PC-3 (cell line): ENCODE results near the gene SLC31A2. TPM values are rescaled to one million over a fixed set of nuclear protein-coding genes. Genes with fewer than 3 reads are reported as not detected.
"Not testable (repeated sequence)": the region's sequence is repeated elsewhere in the genome, so short reads cannot be mapped to it uniquely, and the experiment has no call there.

Source experiments
- ATAC-seq: fragments of 200-7000 bp; cut with Tn5 transposase; 2 replicates; pipeline ENCODE4 v1.9.1; 2020; ENCODE audit warnings: mild to moderate bottlenecking, moderate library complexity
- BruUV-seq: library from RNA; stranded (reverse); fragments of 400-500 nt; replicated peaks from 2 replicates; lab custom pipeline; 2021; lab: Mats Ljungman, UMichigan
- CTCF ChIA-PET: fragments of 300-600 bp; sonication (Branson Sonifier 250); formaldehyde crosslinking; loops from one replicate; lab custom pipeline; 2022; ENCODE audit warnings: antibody characterized with exemption; lab: Charles Lee
- POLR2A ChIA-PET: fragments of 300-600 bp; sonication (Branson Sonifier 250); formaldehyde crosslinking; loops from one replicate; lab custom pipeline; 2022; ENCODE audit warnings: antibody characterized with exemption; ENCODE audit not compliant: unreplicated experiment; lab: Charles Lee
- DNase-seq: peaks from one replicate; pipeline ENCODE4 v3.0.0-alpha.2; 2015
- H2AFZ ChIP-seq: fragments of 300-600 bp; sonication (generic); 2 replicates; pipeline ENCODE4 v1.6.0; 2016; ENCODE audit warnings: antibody characterized with exemption, low read length
- H3F3A ChIP-seq: fragments of 300-600 bp; sonication (generic); one replicate; pipeline ENCODE4 v1.6.0; 2017; ENCODE audit warnings: antibody characterized with exemption, low read length, control low read depth, mild to moderate bottlenecking; ENCODE audit not compliant: unreplicated experiment
- H3K27ac ChIP-seq: fragments of 300-600 bp; sonication (generic); 2 replicates; pipeline ENCODE4 v1.5.1; 2016; ENCODE audit warnings: mild to moderate bottlenecking, low read length
- H3K27me3 ChIP-seq: fragments of 300-600 bp; sonication (generic); 2 replicates; pipeline ENCODE4 v1.6.1; 2016; ENCODE audit warnings: low read length, mixed read lengths
- H3K36me3 ChIP-seq: fragments of 300-600 bp; sonication (generic); 2 replicates; pipeline ENCODE4 v1.6.1; 2016; ENCODE audit warnings: low read depth, mixed run types, low read length, mixed read lengths
- H3K4me1 ChIP-seq: fragments of 300-600 bp; sonication (generic); 2 replicates; pipeline ENCODE4 v1.5.1; 2016; ENCODE audit warnings: low read length; ENCODE audit not compliant: insufficient read depth
- H3K4me2 ChIP-seq: fragments of 300-600 bp; sonication (generic); 2 replicates; pipeline ENCODE4 v1.6.0; 2016; ENCODE audit warnings: low read length
- H3K4me3 ChIP-seq: fragments of 300-600 bp; sonication (generic); 2 replicates; pipeline ENCODE4 v1.5.1; 2016; ENCODE audit warnings: mild to moderate bottlenecking, low read length, mixed read lengths
- H3K79me2 ChIP-seq: fragments of 300-600 bp; sonication (generic); 2 replicates; pipeline ENCODE4 v1.6.1; 2017; ENCODE audit warnings: low read length, mixed read lengths
- H3K9ac ChIP-seq: fragments of 300-600 bp; sonication (generic); 2 replicates; pipeline ENCODE4 v1.6.0; 2016; ENCODE audit warnings: mild to moderate bottlenecking, low read length
- H3K9me2 ChIP-seq: fragments of 300-600 bp; sonication (generic); replicated peaks from 2 replicates; pipeline ENCODE4 v1.6.1; 2016; ENCODE audit warnings: mixed run types, low read length, mixed read lengths
- H3K9me3 ChIP-seq: fragments of 300-600 bp; sonication (generic); 2 replicates; pipeline ENCODE4 v1.6.1; 2016; ENCODE audit warnings: low read length, mixed read lengths
- H4K20me1 ChIP-seq: fragments of 300-600 bp; sonication (generic); 2 replicates; pipeline ENCODE4 v1.6.1; 2016; ENCODE audit warnings: low read length, mixed read lengths
- EZH2 ChIP-seq: fragments of 300-600 bp; sonication (generic); IDR thresholded peaks from one replicate; pipeline ENCODE4 v1.6.1; 2017; ENCODE audit warnings: antibody characterized with exemption, mild to moderate bottlenecking, low read length; ENCODE audit not compliant: unreplicated experiment
- EZH2phosphoT487 ChIP-seq: fragments of 300-600 bp; sonication (generic); IDR thresholded peaks from 2 replicates; pipeline ENCODE4 v1.6.1; 2018; ENCODE audit warnings: mild to moderate bottlenecking, antibody characterized with exemption, low read length, borderline replicate concordance
- intact Hi-C: fragments of 100-400 bp; cut with micrococcal nuclease; formaldehyde crosslinking; loops from 2 replicates; pipeline ENCODE4 v1.9.0; 2023
- total RNA-seq: library from RNA; depleted of rRNA; stranded (reverse); fragments of >200 nt; gene quantifications from 2 replicates; pipeline ENCODE4 v1.2.3, GENCODE V29; 2014
- TF ChIP-seq, protein P1 (sequence below): fragments of 300-600 bp; sonication (generic); conservative IDR thresholded peaks from 2 replicates; pipeline ENCODE4 v1.5.1; 2017; ENCODE audit warnings: antibody characterized with exemption, low read depth, mild to moderate bottlenecking, low read length

SLC31A2 gene
- total RNA-seq, 1 experiment from 2014 or later: 3.6 TPM

DNA sequence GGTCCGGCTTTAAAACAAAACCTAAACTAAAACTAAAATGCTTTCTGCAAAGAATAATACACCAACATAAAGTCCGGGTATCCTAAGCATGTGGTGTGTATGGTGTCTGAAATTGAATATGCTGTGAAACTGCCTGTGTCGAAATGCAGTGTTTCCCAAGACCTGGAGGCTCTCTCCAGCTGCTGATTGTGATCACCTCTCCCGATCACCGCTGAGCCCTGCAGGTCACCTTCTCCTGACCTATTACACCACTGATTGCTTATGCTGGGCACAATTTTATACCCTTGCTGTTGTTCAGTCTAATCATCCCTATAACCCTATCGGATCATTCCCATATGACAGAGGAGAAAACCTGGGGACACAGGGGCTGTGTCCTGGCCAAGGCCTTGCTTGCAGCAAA, 32.0 kb upstream of the SLC31A2 start:
- H2AFZ ChIP-seq, H3K9me3 ChIP-seq, intact Hi-C loops, H3K27ac ChIP-seq, H4K20me1 ChIP-seq, H3K79me2 ChIP-seq, H3K4me1 ChIP-seq, H3K27me3 ChIP-seq, H3K36me3 ChIP-seq, H3K4me3 ChIP-seq, H3K9me2 ChIP-seq, ATAC-seq, BruUV-seq, H3F3A ChIP-seq, H3K9ac ChIP-seq, CTCF ChIA-PET, DNase-seq, H3K4me2 ChIP-seq, POLR2A ChIA-PET: not testable (repeated sequence)

GRCh38 chr9:113125386-113126035, 25.3 kb upstream of the SLC31A2 start:
- ChIA-PET POLR2A (no interaction called here), CTCF (no interaction called here)
- intact Hi-C loops: no loop called here

GRCh38 chr9:113129466-113129865, 21.3 kb upstream of the SLC31A2 start:
- ATAC-seq: no peak
- intact Hi-C loops: no loop called here
- H3K27me3 ChIP-seq: peaks cover 27% of the 10 kb centered on the region
- no peak for DNase-seq
- no peaks in the 10 kb centered on the region for H3K4me1 ChIP-seq
- no peak overlapping the region for H3K9ac ChIP-seq
- H3F3A ChIP-seq: no peaks in the 10 kb centered on the region
- no peaks in the 10 kb centered on the region for H3K9me3 ChIP-seq
- no peaks in the 10 kb centered on the region for H3K79me2 ChIP-seq
- H3K4me2 ChIP-seq: no peak overlapping the region
- no TSS peak for BruUV-seq
- no peaks in the 10 kb centered on the region for H4K20me1 ChIP-seq
- POLR2A ChIA-PET: no interaction called here
- H3K36me3 ChIP-seq: no peaks in the 10 kb centered on the region
- H2AFZ ChIP-seq: no peak overlapping the region
- TF ChIP-seq, protein P1, sequence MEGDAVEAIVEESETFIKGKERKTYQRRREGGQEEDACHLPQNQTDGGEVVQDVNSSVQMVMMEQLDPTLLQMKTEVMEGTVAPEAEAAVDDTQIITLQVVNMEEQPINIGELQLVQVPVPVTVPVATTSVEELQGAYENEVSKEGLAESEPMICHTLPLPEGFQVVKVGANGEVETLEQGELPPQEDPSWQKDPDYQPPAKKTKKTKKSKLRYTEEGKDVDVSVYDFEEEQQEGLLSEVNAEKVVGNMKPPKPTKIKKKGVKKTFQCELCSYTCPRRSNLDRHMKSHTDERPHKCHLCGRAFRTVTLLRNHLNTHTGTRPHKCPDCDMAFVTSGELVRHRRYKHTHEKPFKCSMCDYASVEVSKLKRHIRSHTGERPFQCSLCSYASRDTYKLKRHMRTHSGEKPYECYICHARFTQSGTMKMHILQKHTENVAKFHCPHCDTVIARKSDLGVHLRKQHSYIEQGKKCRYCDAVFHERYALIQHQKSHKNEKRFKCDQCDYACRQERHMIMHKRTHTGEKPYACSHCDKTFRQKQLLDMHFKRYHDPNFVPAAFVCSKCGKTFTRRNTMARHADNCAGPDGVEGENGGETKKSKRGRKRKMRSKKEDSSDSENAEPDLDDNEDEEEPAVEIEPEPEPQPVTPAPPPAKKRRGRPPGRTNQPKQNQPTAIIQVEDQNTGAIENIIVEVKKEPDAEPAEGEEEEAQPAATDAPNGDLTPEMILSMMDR: no peak
- TF ChIP-seq EZH2: no peak
- no peak for TF ChIP-seq EZH2phosphoT487
- CTCF ChIA-PET: no interaction called here
- no peaks in the 10 kb centered on the region for H3K9me2 ChIP-seq
- no peak overlapping the region for H3K27ac ChIP-seq
- no peak overlapping the region for H3K4me3 ChIP-seq

More at GRCh38 chr9:113125386-113126035, 25.3 kb upstream of the SLC31A2 start:
- Histone ChIP-seq H3K27me3 (peaks cover 27% of the 10 kb centered on the region), H3K4me2 (no peak overlapping the region), H3K4me1 (no peaks in the 10 kb centered on the region), H3K79me2 (no peaks in the 10 kb centered on the region), H3K9ac (no peak overlapping the region), H3K4me3 (no peak overlapping the region), H3K9me2 (no peaks in the 10 kb centered on the region), H3K9me3 (no peaks in the 10 kb centered on the region), H3K36me3 (no peaks in the 10 kb centered on the region), H3F3A (no peaks in the 10 kb centered on the region), H3K27ac (no peak overlapping the region), H2AFZ (no peak overlapping the region), H4K20me1 (no peaks in the 10 kb centered on the region)
- DNase-seq (no peak), ATAC-seq (no peak)
- no TSS peak for BruUV-seq
- TF ChIP-seq EZH2phosphoT487 (no peak), EZH2 (no peak)
- TF ChIP-seq, protein P1: no peak
